ENCODE data around the gene ITCH. TPM values are rescaled to one million over a fixed set of nuclear protein-coding genes. Genes with fewer than 3 reads are reported as not detected.

Gene ITCH
- total RNA-seq, 1 experiment from 2014 or later, result 63.9 TPM

- CTCF ChIA-PET, result no interaction called here
- in situ Hi-C loops (cut with HindIII; ENCODE audit: low pct_unique_long_range_greater_than_20kb, low sequenced_read_pairs), result no loop called here
Measured at GRCh38 chr20:34331838-34332237, 31.2 kb upstream of the ITCH start.

GRCh38 chr20:34332262-34332920 lies 30.7 kb upstream of the ITCH start:
- Histone ChIP-seq H3K27ac (ENCODE audit: low read length) (no peak overlapping the region), H3K36me3 (ENCODE audit: control insufficient read depth, insufficient read depth, low read length) (no peaks in the 10 kb centered on the region), H3K4me1 (ENCODE audit: control insufficient read depth, insufficient read depth, low read length) (peaks cover 5% of the 10 kb centered on the region), H3K9me3 (ENCODE audit: control insufficient read depth, insufficient read depth, low read depth, low read length) (no peaks in the 10 kb centered on the region), H3K27me3 (ENCODE audit: control insufficient read depth, insufficient read depth, low read length) (no peaks in the 10 kb centered on the region), H3K4me3 (ENCODE audit: low read depth in 2 of 2, low read length in 2 of 2) (no peak overlapping the region)
- ATAC-seq (no peak), DNase-seq (ENCODE audit: low read depth, low spot score) (no peak)
- no TSS peak for BruUV-seq (replicated peaks)
- POLR2A ChIA-PET, result interaction anchor here (0.6 kb wide), 1 partner anchor 38 kb away, joined by 9 read pairs; no protein-coding TSS in a partner anchor
- in situ Hi-C loops (cut with HindIII; ENCODE audit: low pct_unique_long_range_greater_than_20kb, low sequenced_read_pairs) (no loop called here), intact Hi-C loops (cut with micrococcal nuclease; ENCODE audit: unreplicated experiment) (no loop called here)
- CTCF ChIA-PET, result no interaction called here
- TF ChIP-seq SIN3A (IDR thresholded peaks at IDR 0.05; ENCODE audit: borderline replicate concordance, insufficient read depth, low read depth, low read length), result no peak
- no peak for TF ChIP-seq CTCF (IDR thresholded peaks at IDR 0.05)
- TF ChIP-seq TCF7L2 (IDR thresholded peaks at IDR 0.05; ENCODE audit: low read depth, low read length), result no peak
- no peak for TF ChIP-seq POLR2AphosphoS5 (IDR thresholded peaks at IDR 0.05; ENCODE audit: low read depth, low read length)
- TF ChIP-seq REST (IDR thresholded peaks at IDR 0.05; ENCODE audit: insufficient read depth in 1 of 2, low read depth in 2 of 2, low read length in 1 of 2), result no peak

More at GRCh38 chr20:34331838-34332237, 31.2 kb upstream of the ITCH start:
- DNase-seq (ENCODE audit: low read depth, low spot score) (no peak), ATAC-seq (no peak)
- no peak overlapping the region for H3K4me3 ChIP-seq (ENCODE audit: low read depth in 2 of 2, low read length in 2 of 2)
- BruUV-seq (replicated peaks), result no TSS peak
- H3K27ac ChIP-seq (ENCODE audit: low read length), result no peak overlapping the region
- no peaks in the 10 kb centered on the region for H3K27me3 ChIP-seq (ENCODE audit: control insufficient read depth, insufficient read depth, low read length)
- H3K9me3 ChIP-seq (ENCODE audit: control insufficient read depth, insufficient read depth, low read depth, low read length), result no peaks in the 10 kb centered on the region
- intact Hi-C loops (cut with micrococcal nuclease; ENCODE audit: unreplicated experiment), result no loop called here
- TF ChIP-seq CTCF (IDR thresholded peaks at IDR 0.05), result no peak
- no peak for TF ChIP-seq REST (IDR thresholded peaks at IDR 0.05; ENCODE audit: insufficient read depth in 1 of 2, low read depth in 2 of 2, low read length in 1 of 2)
- TF ChIP-seq TCF7L2 (IDR thresholded peaks at IDR 0.05; ENCODE audit: low read depth, low read length), result no peak
- TF ChIP-seq POLR2AphosphoS5 (IDR thresholded peaks at IDR 0.05; ENCODE audit: low read depth, low read length), result no peak
- no peak for TF ChIP-seq SIN3A (IDR thresholded peaks at IDR 0.05; ENCODE audit: borderline replicate concordance, insufficient read depth, low read depth, low read length)
- peaks cover 5% of the 10 kb centered on the region for H3K4me1 ChIP-seq (ENCODE audit: control insufficient read depth, insufficient read depth, low read length)
- POLR2A ChIA-PET, result no interaction called here
- H3K36me3 ChIP-seq (ENCODE audit: control insufficient read depth, insufficient read depth, low read length), result no peaks in the 10 kb centered on the region
